GM21619 (cell line): Measurements from ENCODE around the gene KIF26B.

ENCODE experiments used
- ATAC-seq: cut with Tn5 transposase; IDR thresholded peaks from one replicate; pipeline ENCODE4 v1.9.1; 2021; ENCODE audit not compliant: unreplicated experiment

Gene KIF26B

GRCh38 chr1:245606157-245606725 is 451.5 kb downstream of the KIF26B start:
- ATAC-seq, result no peak

- ATAC-seq, result no peak
These were observed 453.5 kb downstream of the KIF26B start for GRCh38 chr1:245608271-245608670.

- no peak for ATAC-seq
These were observed 454.8 kb downstream of the KIF26B start for GRCh38 chr1:245609354-245610150.

GRCh38 chr1:245611251-245611650 is 456.5 kb downstream of the KIF26B start:
- no peak for ATAC-seq

- no peak for ATAC-seq
These were observed 459.7 kb downstream of the KIF26B start for GRCh38 chr1:245614476-245614875.

GRCh38 chr1:245615001-245615400 is 460.2 kb downstream of the KIF26B start:
- no peak for ATAC-seq

- no peak for ATAC-seq
These were observed 466.8 kb downstream of the KIF26B start for GRCh38 chr1:245621589-245621988.

- ATAC-seq, result no peak
These were observed 467.7 kb downstream of the KIF26B start for GRCh38 chr1:245622332-245623014.

- no peak for ATAC-seq
These were observed 486.6 kb downstream of the KIF26B start for GRCh38 chr1:245641384-245641783.

- ATAC-seq, result peak; percentile 9
These were observed 490.6 kb downstream of the KIF26B start for GRCh38 chr1:245645406-245645805.

- peak; percentile 63 for ATAC-seq
These were observed 491.1 kb downstream of the KIF26B start for GRCh38 chr1:245645894-245646293.

GRCh38 chr1:245648749-245649522 is 494.2 kb downstream of the KIF26B start:
- no peak for ATAC-seq

GRCh38 chr1:245649666-245650065 is 494.9 kb downstream of the KIF26B start:
- ATAC-seq, result no peak

GRCh38 chr1:245650441-245650960 is 495.7 kb downstream of the KIF26B start:
- no peak for ATAC-seq

- no peak for ATAC-seq
These were observed 496.3 kb downstream of the KIF26B start for GRCh38 chr1:245651093-245651492.

- no peak for ATAC-seq
These were observed 497.3 kb downstream of the KIF26B start for GRCh38 chr1:245652116-245652515.

- no peak for ATAC-seq
These were observed 498.1 kb downstream of the KIF26B start for GRCh38 chr1:245652660-245653427.

GRCh38 chr1:245654460-245655050 is 499.8 kb downstream of the KIF26B start:
- ATAC-seq, result no peak

- ATAC-seq, result no peak
These were observed 501.5 kb downstream of the KIF26B start for GRCh38 chr1:245656189-245656717.

- no peak for ATAC-seq
These were observed 502.6 kb downstream of the KIF26B start for GRCh38 chr1:245657371-245657770.
